Stimulated activated CD4-positive, alpha-beta T cell treated with anti-CD3 and anti-CD28 coated beads, Interleukin-4, amount 100 ng/mL, for 1 hour (primary cell): Measurements from ENCODE around the gene SYNC.

ENCODE experiments used
- DNase-seq: peaks from one replicate; pipeline ENCODE4 v3.0.0-alpha.2; 2020

The SYNC gene

GRCh38 chr1:32702599-32703478, at the start of gene SYNC:
Gene SYNC (minus strand): TSS chr1:32702770. CDS start chr1:32702660, 110 bp downstream.
- peak; percentile 17 for DNase-seq

GRCh38 chr1:32749771-32750170, 47.2 kb upstream of the SYNC start:
- no peak for DNase-seq

GRCh38 chr1:32749332-32749731, 46.8 kb upstream of the SYNC start:
- DNase-seq, result no peak

GRCh38 chr1:32748926-32749325, 46.4 kb upstream of the SYNC start:
- DNase-seq, result no peak

- DNase-seq, result no peak
Measured at GRCh38 chr1:32748348-32748747, 45.8 kb upstream of the SYNC start.

GRCh38 chr1:32746130-32746529, 43.6 kb upstream of the SYNC start:
- DNase-seq, result no peak

- DNase-seq, result no peak
Measured at GRCh38 chr1:32744071-32744425, 41.5 kb upstream of the SYNC start.

- DNase-seq, result no peak
Measured at GRCh38 chr1:32743380-32744070, 41.0 kb upstream of the SYNC start.

- DNase-seq, result no peak
Measured at GRCh38 chr1:32742956-32743355, 40.4 kb upstream of the SYNC start.

GRCh38 chr1:32742199-32742947, 39.8 kb upstream of the SYNC start:
- DNase-seq, result no peak

- no peak for DNase-seq
Measured at GRCh38 chr1:32741413-32742198, 39.0 kb upstream of the SYNC start.

- DNase-seq, result no peak
Measured at GRCh38 chr1:32741059-32741412, 38.5 kb upstream of the SYNC start.

- no peak for DNase-seq
Measured at GRCh38 chr1:32736812-32737791, 34.5 kb upstream of the SYNC start.

GRCh38 chr1:32733582-32734321, 31.2 kb upstream of the SYNC start:
- DNase-seq, result no peak

- DNase-seq, result no peak
Measured at GRCh38 chr1:32729254-32730046, 26.9 kb upstream of the SYNC start.

GRCh38 chr1:32728413-32729077, 26.0 kb upstream of the SYNC start:
- DNase-seq, result no peak

GRCh38 chr1:32727876-32728275, 25.3 kb upstream of the SYNC start:
- DNase-seq, result no peak

GRCh38 chr1:32725615-32725982, 23.0 kb upstream of the SYNC start:
- no peak for DNase-seq
